ENCODE results near the gene CSNK2B.

The CSNK2B gene

GRCh38 chr6:31662124-31662723 lies 3.7 kb upstream of the CSNK2B start:
- DNase-seq: no peak

GRCh38 chr6:31663126-31663960 lies 2.5 kb upstream of the CSNK2B start:
- DNase-seq: no peak

GRCh38 chr6:31663961-31664789 lies 1.7 kb upstream of the CSNK2B start:
- DNase-seq: no peak

GRCh38 chr6:31664790-31665500 lies 935 bp upstream of the CSNK2B start, which contains the start of gene GPANK1:
TSS of gene GPANK1 (minus strand) at chr6:31664997. CDS start at chr6:31664478, 519 bp downstream.
- peak; percentile 84 to 88 for DNase-seq

- no peak for DNase-seq
These were observed 571 bp downstream of the CSNK2B start for GRCh38 chr6:31666337-31666965.

- no peak for DNase-seq
These were observed 3.8 kb downstream of the CSNK2B start, which contains the start of gene LY6G5B for GRCh38 chr6:31669676-31670075. TSS of gene LY6G5B (plus strand) at chr6:31669976. CDS start at chr6:31670951, 975 bp downstream.

GRCh38 chr6:31676322-31676903 lies 10.5 kb downstream of the CSNK2B start:
- DNase-seq: no peak

- DNase-seq: no peak
These were observed 11.0 kb downstream of the CSNK2B start for GRCh38 chr6:31676904-31677303.

- no peak for DNase-seq
These were observed 12.1 kb downstream of the CSNK2B start for GRCh38 chr6:31677955-31678354.

GRCh38 chr6:31680226-31681134 lies 14.6 kb downstream of the CSNK2B start, which contains the start of gene LY6G5C:
TSS of gene LY6G5C (minus strand) at chr6:31681067. CDS start at chr6:31680373, 694 bp downstream.
- peak; percentile 31 to 57 for DNase-seq

GRCh38 chr6:31681135-31681671 lies 15.3 kb downstream of the CSNK2B start:
- peak in 1 of 2 experiments; percentile 26 for DNase-seq

- DNase-seq: no peak
These were observed 17.7 kb downstream of the CSNK2B start for GRCh38 chr6:31683591-31683990.

- DNase-seq: no peak
These were observed 20.6 kb downstream of the CSNK2B start for GRCh38 chr6:31686483-31686882.

GRCh38 chr6:31687321-31687720 lies 21.4 kb downstream of the CSNK2B start:
- DNase-seq: no peak

- DNase-seq: no peak
These were observed 22.2 kb downstream of the CSNK2B start for GRCh38 chr6:31687860-31688693.

GRCh38 chr6:31689249-31690110 lies 23.6 kb downstream of the CSNK2B start:
- DNase-seq: no peak

- no peak for DNase-seq
These were observed 24.6 kb downstream of the CSNK2B start for GRCh38 chr6:31690231-31691077.

Measured in NCI-H1930 (cell line).